SIG-M5 (cell line): ENCODE data around the gene ENDOV.

Experiments
- DNase-seq: peaks from one replicate; lab custom pipeline; 2025; lab: John Stamatoyannopoulos, UW

ENDOV gene

GRCh38 chr17:80431246-80432195, 16.6 kb downstream of the ENDOV start:
- no peak for DNase-seq

- DNase-seq, result no peak
These were observed 17.5 kb downstream of the ENDOV start for GRCh38 chr17:80432350-80432955.

GRCh38 chr17:80432961-80433550, 18.1 kb downstream of the ENDOV start:
- no peak for DNase-seq

- DNase-seq, result no peak
These were observed 19.1 kb downstream of the ENDOV start for GRCh38 chr17:80433916-80434666.

- no peak for DNase-seq
These were observed 22.6 kb downstream of the ENDOV start for GRCh38 chr17:80437532-80437931.

DNA sequence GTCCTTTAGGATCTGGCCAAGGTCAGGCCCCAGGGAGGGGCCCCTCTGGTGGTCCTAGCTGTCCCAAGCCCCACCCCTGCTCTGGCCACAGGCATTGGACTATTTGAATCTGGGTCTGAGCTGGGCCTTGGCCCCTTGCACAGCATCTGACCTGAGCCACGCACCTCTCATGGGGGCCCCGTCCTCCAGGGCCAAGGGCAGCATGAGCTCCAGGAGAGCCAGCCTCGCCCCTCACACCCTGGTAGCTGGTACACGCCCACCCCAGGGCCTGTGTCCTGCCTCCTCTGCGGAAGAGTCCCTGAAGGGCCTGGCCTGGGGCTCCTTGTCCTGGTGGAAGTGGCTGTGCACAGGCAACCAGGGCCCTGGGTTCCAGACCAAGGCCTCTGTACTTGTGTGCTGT, 23.8 kb downstream of the ENDOV start:
- DNase-seq, result no peak

DNA sequence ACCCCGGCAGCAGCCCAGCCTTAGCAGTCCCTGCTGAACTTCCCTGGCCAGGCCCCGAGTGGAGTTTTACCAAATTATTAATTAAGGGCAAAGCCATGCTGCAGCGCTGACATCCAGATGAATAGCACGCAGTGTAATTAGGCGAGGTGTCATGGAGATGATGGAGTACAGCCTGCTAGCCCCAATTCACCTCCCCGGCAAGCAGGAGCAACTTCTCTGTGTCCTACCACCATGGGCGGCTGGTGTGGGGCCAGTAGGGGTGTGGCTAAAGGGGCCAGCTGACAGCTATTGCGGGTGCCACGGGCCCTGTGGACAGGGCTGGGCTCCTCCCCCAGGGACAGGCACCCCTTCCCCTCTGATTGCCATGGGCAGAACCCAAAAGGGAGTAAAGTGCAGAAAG, 24.5 kb downstream of the ENDOV start:
- no peak for DNase-seq

DNA sequence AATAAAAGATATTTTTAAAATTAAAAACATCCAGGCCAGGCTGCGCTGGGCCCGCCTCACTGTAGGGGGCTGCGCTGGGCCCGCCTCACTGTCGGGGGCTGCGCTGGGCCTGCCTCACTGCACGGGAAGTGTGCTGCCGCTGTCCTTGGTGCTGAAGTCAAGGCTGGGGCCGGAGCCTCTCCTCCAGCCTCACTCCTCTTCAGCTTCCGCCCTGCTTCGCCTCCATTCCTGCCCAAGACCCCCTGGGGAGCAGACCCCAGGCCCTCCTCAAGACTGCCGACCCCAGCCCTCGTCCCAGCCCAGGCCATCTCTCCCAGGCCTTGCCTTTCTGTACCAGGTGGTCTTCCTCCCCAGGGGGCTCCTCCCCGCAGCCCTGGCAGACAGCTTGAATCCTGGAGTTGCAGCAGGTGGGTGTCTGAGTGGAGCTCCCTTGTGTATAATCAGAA, 26.2 kb downstream of the ENDOV start:
- DNase-seq, result no peak

DNA sequence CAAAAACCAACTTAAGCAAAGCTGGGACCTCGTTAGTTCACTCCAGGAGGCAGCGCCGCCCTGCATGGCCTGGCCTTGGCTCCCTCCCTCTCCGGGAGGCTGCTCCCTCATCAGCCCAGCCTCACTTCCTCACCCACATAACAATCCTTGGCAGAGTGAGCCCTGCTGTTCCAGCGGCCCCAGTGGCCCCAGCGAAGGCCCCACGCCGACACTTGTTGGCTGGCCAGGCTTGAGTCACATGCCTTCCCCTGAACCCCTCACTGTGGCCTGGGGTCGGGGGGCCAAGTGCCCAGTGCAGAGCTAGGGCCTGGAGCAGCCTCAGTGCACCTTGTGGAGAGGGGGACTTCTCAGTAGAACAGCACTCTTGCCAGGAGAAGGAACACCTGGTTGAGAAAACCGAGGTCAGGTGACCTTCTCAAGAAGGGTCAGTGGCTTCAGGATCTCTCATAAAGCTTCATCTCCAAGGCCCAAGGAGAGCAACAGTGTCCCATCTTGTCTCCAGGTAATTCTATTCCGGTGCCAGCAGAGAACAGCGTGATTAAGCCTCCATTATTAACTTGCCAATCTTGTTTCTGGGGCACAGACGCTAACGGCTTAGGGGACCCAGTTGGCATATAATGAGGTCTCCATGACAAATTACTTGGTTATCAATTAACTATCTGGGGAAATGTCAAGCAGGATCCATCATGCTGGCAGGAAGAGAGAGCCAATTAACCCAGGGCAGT, 26.8 kb downstream of the ENDOV start:
- no peak for DNase-seq

- no peak for DNase-seq
These were observed 27.3 kb downstream of the ENDOV start for GRCh38 chr17:80442323-80442659.

- no peak for DNase-seq
These were observed 27.8 kb downstream of the ENDOV start for GRCh38 chr17:80442764-80443163.

GRCh38 chr17:80443498-80443897, 28.5 kb downstream of the ENDOV start:
- DNase-seq, result no peak

DNA sequence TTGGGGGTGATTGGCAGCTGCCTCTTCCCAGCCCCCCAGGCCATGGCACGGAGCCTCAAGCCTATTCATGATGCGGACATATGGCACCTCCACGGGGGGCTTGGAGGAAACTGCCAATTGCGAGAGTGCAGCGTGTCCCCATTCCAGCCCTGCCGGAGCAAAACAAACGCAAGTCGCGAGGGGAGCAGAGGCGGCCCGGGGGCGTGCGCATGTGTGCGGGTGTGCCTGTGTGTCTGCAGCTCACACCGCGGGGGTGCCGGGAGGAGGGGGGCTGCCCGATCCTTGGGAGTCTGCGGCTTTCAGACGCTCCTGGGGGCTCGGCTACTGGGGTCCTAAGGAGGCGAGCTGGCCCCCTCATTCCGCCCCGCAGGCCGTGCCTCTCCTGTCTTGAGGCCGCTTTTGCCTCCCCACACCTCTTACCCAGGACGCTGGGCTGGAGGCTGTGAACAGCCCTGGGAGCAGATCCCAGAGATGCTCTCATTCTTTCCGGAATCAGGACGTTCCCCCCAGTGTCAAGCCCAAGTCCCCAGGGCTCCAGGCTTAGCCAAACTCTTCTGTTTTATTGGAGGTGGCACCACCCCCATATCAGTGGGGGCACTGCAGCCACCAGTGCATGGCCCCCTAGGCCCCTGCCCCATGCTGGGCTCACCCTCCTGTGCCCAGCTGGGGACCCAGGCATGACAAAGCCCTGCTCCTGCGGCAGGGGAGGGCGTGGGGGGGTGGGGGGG, 29.1 kb downstream of the ENDOV start:
- no peak for DNase-seq

- no peak for DNase-seq
These were observed 29.6 kb downstream of the ENDOV start for GRCh38 chr17:80444644-80444979.

DNA sequence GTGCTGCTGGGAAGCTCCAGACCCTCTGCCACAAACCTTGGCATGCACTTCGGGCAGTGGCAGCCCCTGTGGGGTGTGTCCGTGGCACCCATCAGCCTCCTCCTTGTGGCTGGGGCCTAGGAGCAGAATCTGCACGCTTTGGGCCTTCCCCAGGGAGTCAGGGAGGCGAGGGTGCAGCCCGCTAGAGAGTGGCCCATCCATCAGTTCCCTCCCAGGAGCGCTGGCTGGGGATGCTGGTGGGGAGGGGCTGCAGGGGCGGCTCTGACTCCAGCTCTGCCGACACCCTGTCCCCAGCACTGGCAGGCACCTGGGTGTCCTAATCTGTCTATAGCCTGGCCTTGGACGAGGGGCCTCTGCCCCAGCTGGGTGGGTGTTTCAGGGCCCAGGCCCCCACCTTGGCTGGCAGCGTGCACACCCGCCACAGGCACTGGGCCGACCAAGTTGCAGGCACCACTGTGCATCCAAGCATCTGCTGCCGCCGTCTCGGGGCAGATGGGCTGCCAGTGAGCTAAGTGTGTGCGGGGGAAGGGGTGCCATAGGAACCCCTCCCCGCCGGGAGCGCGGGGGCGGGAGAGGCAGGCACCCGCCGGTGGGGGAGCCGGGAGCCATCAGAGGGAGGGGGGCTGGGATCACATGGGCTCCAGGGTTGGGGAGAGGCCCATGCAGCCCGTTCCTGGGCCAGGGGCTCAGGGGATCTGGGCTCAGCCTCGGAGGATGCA, 30.2 kb downstream of the ENDOV start:
- no peak for DNase-seq

- DNase-seq, result no peak
These were observed 30.8 kb downstream of the ENDOV start for GRCh38 chr17:80445726-80446110.

- no peak for DNase-seq
These were observed 31.9 kb downstream of the ENDOV start for GRCh38 chr17:80446645-80447405.

DNA sequence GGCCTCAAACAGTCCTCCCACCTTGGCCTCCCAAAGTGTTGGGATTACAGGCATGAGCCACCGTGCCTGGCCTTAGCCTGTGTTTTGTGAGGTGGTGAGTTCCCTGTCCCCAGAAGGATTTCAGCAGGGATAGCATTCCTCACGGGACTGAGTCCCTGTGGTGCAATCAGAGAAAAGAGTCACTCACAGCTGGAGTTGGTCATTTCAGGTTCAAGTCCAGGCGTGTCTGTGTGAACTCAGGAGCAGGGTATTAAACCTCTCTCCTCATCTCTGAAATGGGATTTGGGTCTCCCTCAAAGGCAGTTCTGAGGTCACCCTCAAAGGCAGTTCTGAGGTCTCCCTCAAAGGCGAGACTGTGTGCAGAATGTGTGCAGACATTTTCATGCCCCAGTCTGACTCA, 32.8 kb downstream of the ENDOV start:
- no peak for DNase-seq

DNA sequence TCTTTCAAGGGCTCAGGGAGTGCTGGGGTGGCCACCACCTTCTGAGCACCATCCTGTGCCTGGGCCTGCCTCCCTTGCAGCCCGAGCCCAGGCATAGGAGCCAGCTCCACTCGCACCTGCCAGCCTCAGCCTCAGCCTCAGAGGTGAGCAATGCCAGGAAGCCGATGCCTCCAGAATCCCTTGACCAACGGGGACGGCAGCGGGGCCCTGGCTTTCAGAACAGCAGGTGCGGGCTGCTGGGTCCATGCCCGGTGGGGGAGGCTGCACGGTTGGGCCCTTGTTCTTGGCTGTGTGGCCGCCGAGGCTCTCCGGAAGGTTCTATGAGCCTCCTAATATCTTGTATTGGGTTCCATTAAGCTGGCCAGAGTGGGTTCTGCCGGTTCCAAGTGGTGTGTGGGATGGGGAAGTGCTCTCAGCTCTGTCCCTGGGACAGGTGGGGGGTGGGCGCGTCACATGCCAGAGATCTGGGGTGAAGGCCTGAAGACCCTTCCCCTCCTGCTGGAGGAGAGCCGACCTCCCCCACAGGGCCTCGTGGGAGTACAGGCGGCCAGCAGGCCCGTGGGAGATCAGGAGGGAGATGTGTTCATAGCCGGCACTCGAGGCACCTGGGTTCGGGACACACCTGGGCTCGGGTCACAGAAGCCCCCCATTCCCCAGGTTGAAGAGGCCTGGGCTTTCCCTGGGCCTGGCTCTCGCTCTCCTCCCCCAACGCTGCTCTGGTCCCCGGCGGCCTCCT, 34.4 kb downstream of the ENDOV start:
- DNase-seq, result no peak
